ENCODE data around the gene DLX4.

Gene DLX4

GRCh38 chr17:49990331-49990730 lies 21.3 kb downstream of the DLX4 start:
- DNase-seq, result no peak

GRCh38 chr17:49990921-49991320 lies 21.9 kb downstream of the DLX4 start:
- no peak for DNase-seq

GRCh38 chr17:49991409-49991808 lies 22.4 kb downstream of the DLX4 start:
- no peak for DNase-seq

GRCh38 chr17:49992191-49992932 lies 23.4 kb downstream of the DLX4 start:
- DNase-seq, result no peak

- no peak for DNase-seq
Observed at GRCh38 chr17:49992933-49993422, 24.0 kb downstream of the DLX4 start.

GRCh38 chr17:49993423-49994060 lies 24.6 kb downstream of the DLX4 start:
- DNase-seq, result peak in 1 of 2 experiments; percentile 16

GRCh38 chr17:49994085-49995054 lies 25.4 kb downstream of the DLX4 start:
- no peak for DNase-seq

GRCh38 chr17:49995055-49995738 lies 26.2 kb downstream of the DLX4 start, which contains the start of gene DLX3:
TSS of gene DLX3 (minus strand) at chr17:49995224. CDS start at chr17:49994998, 226 bp downstream.
- DNase-seq, result peak in 1 of 2 experiments; percentile 30

GRCh38 chr17:49996121-49996494 lies 27.1 kb downstream of the DLX4 start:
- no peak for DNase-seq

- DNase-seq, result peak in 1 of 2 experiments; percentile 31
Observed at GRCh38 chr17:49996495-49997300, 27.7 kb downstream of the DLX4 start.

GRCh38 chr17:49997301-49997650 lies 28.3 kb downstream of the DLX4 start:
- DNase-seq, result no peak

GRCh38 chr17:49997773-49998703 lies 29.0 kb downstream of the DLX4 start:
- peak; percentile 76 to 80 for DNase-seq

- no peak for DNase-seq
Observed at GRCh38 chr17:49998836-49999511, 30.0 kb downstream of the DLX4 start.

- DNase-seq, result no peak
Observed at GRCh38 chr17:50003911-50004310, 34.9 kb downstream of the DLX4 start.

- DNase-seq, result no peak
Observed at GRCh38 chr17:50009282-50009681, 40.3 kb downstream of the DLX4 start.

GRCh38 chr17:50013079-50013478 lies 44.1 kb downstream of the DLX4 start:
- no peak for DNase-seq

GRCh38 chr17:50014471-50015088 lies 45.6 kb downstream of the DLX4 start:
- no peak for DNase-seq

GRCh38 chr17:50015146-50015545 lies 46.2 kb downstream of the DLX4 start:
- no peak for DNase-seq

- no peak for DNase-seq
Observed at GRCh38 chr17:50018909-50019308, 49.9 kb downstream of the DLX4 start.

Data from NCI-H1930 (cell line).